Lung (tissue), 12 donors: ENCODE results near the gene SYTL3. TPM values are rescaled to one million over a fixed set of nuclear protein-coding genes. Genes with fewer than 3 reads are reported as not detected.

Experiments used
- ATAC-seq: fragments of 200-7000 bp; cut with Tn5 transposase; one replicate; pipeline ENCODE4 v1.9.1; 2020; ENCODE audit warnings: moderate number of reproducible peaks; ENCODE audit not compliant: insufficient read depth, low FRiP score
- DNase-seq, 3 donors: peaks; one replicate each; pipeline ENCODE4 v3.0.0-alpha.2; 2013 to 2017
- H3K27ac ChIP-seq, 2 donors: one replicate each; pipeline ENCODE4 v1.5.1; 2013; ENCODE audit warnings: mild to moderate bottlenecking in 2 of 2, moderate library complexity in 2 of 2, control low read depth in 1 of 2, inconsistent platforms in 1 of 2, low read depth in 1 of 2, low read length in 1 of 2
- H3K27me3 ChIP-seq, 3 donors: one replicate each; pipeline ENCODE4 v1.5.1; 2013; ENCODE audit warnings: low read length in 2 of 3; ENCODE audit not compliant: control insufficient read depth in 3 of 3, insufficient read depth in 3 of 3
- H3K36me3 ChIP-seq, 4 donors: one replicate each; pipeline ENCODE4 v1.5.1; 2013; ENCODE audit warnings: low read length in 4 of 4, mild to moderate bottlenecking in 1 of 4, moderate library complexity in 1 of 4; ENCODE audit not compliant: control insufficient read depth in 4 of 4, insufficient read depth in 4 of 4
- H3K4me1 ChIP-seq, 5 donors: one replicate each; pipeline ENCODE4 v1.5.1; 2013; ENCODE audit warnings: low read length in 5 of 5, mild to moderate bottlenecking in 2 of 5, moderate library complexity in 1 of 5; ENCODE audit not compliant: control insufficient read depth in 5 of 5, insufficient read depth in 5 of 5
- H3K4me3 ChIP-seq: one replicate; pipeline ENCODE4 v1.5.1; 2013; ENCODE audit warnings: mild to moderate bottlenecking, control low read depth, moderate library complexity
- H3K9ac ChIP-seq, 2 donors: one replicate each; pipeline ENCODE4 v1.5.1; 2013; ENCODE audit warnings: low read length in 2 of 2, control low read depth in 1 of 2; ENCODE audit not compliant: insufficient read depth in 1 of 2
- H3K9me3 ChIP-seq, 4 donors: one replicate each; pipeline ENCODE4 v1.5.1; 2013; ENCODE audit warnings: low read length in 3 of 4, mild to moderate bottlenecking in 1 of 4, moderate library complexity in 1 of 4; ENCODE audit not compliant: control insufficient read depth in 4 of 4, insufficient read depth in 3 of 4
- WGBS, 2 donors: extraction: QIAGEN DNeasy Blood & Tissue Kit; methylation state at CpG; one replicate each; pipeline ENCODE4 v1.1.7; 2013; 5-methylcytosine and 5-hydroxymethylcytosine counted together
- polyA plus RNA-seq, 2 donors: library from polyadenylated mRNA; stranded (reverse); fragments of 200-250 nt; gene quantifications; one replicate each; pipeline ENCODE4 v1.2.1, GENCODE V29; 2013
- total RNA-seq, 2 donors: library from RNA; depleted of rRNA in 1 of 2; stranded (reverse); fragments of >200 nt in 1 of 2; gene quantifications; one replicate each; pipeline ENCODE4 v1.2.1, GENCODE V29; 2014 to 2021
- TF ChIP-seq, protein P1 (sequence below): IDR thresholded peaks from 2 replicates; pipeline ENCODE4 v1.5.1; 2012; ENCODE audit warnings: mild to moderate bottlenecking; ENCODE audit errors: control extremely low read depth, extremely low read depth
- donor health status: control.
- donor health status: control.
- donor health status: Bipolar disorder and iron deficiency.
- donor health status: healthy.
- donor health status: DM: yes; HTN: yes; CAD: no.

SYTL3 gene
- total and polyA plus RNA-seq, 4 donors, result 6.5 to 20.0 (median 15.6) TPM

DNA sequence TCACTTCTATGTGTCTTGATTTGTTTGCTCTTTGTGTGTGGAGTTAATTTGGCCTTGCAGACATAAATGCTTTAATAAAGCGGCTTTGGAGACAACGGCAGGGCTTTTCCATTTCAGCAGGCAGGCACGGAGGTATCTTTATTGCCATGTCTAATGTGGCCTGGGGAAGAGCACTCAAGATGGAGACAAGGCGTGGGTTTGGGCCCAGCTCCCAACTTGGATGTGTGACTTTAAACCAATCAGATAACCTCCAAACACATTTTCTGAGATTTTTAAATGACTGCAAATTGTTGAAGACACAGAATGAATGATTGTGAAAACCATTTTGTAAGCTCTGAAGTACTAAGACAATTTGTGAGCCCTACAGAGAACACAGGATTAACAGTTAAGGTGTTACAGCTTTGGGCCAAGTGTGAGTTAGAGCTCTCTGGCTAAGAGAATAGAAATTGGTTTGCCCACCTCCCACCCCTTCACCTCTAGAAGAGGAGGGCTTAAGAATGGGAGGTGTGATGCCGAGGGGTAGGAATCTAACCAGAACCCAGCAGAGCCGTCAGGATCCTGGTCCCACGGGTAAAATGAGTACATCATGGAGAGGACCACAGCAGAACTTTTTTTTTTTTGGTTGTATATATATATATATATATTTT lies 14.3 kb upstream of the SYTL3 start:
- TF ChIP-seq, protein P1, sequence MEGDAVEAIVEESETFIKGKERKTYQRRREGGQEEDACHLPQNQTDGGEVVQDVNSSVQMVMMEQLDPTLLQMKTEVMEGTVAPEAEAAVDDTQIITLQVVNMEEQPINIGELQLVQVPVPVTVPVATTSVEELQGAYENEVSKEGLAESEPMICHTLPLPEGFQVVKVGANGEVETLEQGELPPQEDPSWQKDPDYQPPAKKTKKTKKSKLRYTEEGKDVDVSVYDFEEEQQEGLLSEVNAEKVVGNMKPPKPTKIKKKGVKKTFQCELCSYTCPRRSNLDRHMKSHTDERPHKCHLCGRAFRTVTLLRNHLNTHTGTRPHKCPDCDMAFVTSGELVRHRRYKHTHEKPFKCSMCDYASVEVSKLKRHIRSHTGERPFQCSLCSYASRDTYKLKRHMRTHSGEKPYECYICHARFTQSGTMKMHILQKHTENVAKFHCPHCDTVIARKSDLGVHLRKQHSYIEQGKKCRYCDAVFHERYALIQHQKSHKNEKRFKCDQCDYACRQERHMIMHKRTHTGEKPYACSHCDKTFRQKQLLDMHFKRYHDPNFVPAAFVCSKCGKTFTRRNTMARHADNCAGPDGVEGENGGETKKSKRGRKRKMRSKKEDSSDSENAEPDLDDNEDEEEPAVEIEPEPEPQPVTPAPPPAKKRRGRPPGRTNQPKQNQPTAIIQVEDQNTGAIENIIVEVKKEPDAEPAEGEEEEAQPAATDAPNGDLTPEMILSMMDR, result no peak
- peaks cover 4 to 20% (median 9%) of the 10 kb centered on the region in 5 donors for H3K4me1 ChIP-seq
- WGBS, 2 donors, result 96% methylated on average over 7 of the region's 7 CpGs
- no peaks in the 10 kb centered on the region for H3K27me3 ChIP-seq
- ATAC-seq (no peak), DNase-seq (no peak)
- H3K9ac ChIP-seq, result no peak overlapping the region
- no peak overlapping the region for H3K27ac ChIP-seq
- H3K4me3 ChIP-seq, result no peak overlapping the region
- no peaks in the 10 kb centered on the region for H3K9me3 ChIP-seq
- H3K36me3 ChIP-seq, result peaks cover 10 to 28% (median 15%) of the 10 kb centered on the region in 4 donors

DNA sequence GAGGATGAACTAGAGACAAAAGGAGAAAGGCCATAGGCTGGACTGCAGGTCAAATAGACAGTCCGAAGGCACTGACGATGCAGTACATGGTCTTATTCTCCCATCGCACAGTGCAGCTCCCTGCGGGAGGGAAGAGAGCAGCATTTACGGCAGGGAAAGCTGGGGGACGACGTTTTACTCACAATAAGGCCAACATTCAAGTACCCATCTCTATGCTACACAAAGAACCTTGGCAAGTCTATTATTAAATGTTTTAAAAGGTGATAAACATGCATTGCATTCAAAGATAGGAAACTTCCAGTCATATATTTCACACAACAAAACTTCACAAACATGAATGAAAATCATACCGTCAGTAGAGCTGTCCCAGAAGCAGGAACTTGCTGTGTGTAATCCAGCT lies 13.1 kb upstream of the SYTL3 start:
- Histone ChIP-seq H3K27me3 (no peaks in the 10 kb centered on the region), H3K36me3 (peaks cover 10 to 24% (median 18%) of the 10 kb centered on the region in 4 donors), H3K4me3 (no peak overlapping the region), H3K27ac (no peak overlapping the region), H3K4me1 (peaks cover 3 to 9% (median 6%) of the 10 kb centered on the region in 5 donors), H3K9me3 (no peaks in the 10 kb centered on the region), H3K9ac (no peak overlapping the region)
- WGBS, 2 donors, result 94 to 97% methylated on average over 8 of the region's 8 CpGs
- no peak for DNase-seq
- TF ChIP-seq, protein P1, result no peak
- no peak for ATAC-seq

DNA sequence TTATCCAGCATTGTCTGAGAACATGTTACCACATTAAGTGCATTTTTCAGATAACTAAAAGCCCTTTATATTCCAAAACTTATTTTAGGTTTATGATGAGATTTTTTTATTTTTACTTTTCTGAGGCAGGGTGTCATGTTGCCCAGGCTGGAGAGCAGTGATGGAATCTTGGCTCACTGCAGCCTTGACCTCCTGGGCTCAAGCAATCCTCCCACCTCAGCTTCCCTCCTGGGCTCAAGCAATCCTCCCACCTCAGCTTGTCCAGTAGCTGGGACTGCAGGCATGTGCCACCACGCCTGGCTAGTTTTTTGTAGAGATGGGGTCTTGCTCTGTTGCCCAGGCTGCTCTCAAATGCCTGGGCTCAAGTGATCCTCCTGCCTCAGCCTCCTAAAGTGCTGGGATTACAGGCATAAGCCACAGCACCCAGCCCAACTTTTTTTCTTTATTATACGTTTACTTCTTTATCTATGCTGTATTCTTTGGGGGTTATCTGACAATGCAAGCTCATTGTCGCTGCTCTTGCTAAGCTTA lies 11.5 kb upstream of the SYTL3 start:
- H3K9ac ChIP-seq, result no peak overlapping the region
- ATAC-seq (no peak), DNase-seq (no peak)
- H3K4me1 ChIP-seq, result peaks cover 6 to 18% (median 8%) of the 10 kb centered on the region in 5 donors
- H3K36me3 ChIP-seq, result peaks cover 10 to 22% (median 18%) of the 10 kb centered on the region in 4 donors
- no peaks in the 10 kb centered on the region for H3K9me3 ChIP-seq
- H3K4me3 ChIP-seq, result no peak overlapping the region
- 87 to 94% methylated on average over 3 of the region's 3 CpGs for WGBS, 2 donors
- no peaks in the 10 kb centered on the region for H3K27me3 ChIP-seq
- no peak overlapping the region for H3K27ac ChIP-seq
- TF ChIP-seq, protein P1, result no peak
